Activated T-cell treated with anti-CD3 and anti-CD28 coated beads for 1 hour (primary cell): Measurements from ENCODE around the gene LDHB.
"Not testable (repeated sequence)": the region's sequence is repeated elsewhere in the genome, so short reads cannot be mapped to it uniquely, and the experiment has no call there.

Experiments used
- DNase-seq: peaks from one replicate; pipeline ENCODE4 v3.0.0-alpha.2; 2020; ENCODE audit warnings: low read depth

Gene LDHB

DNA sequence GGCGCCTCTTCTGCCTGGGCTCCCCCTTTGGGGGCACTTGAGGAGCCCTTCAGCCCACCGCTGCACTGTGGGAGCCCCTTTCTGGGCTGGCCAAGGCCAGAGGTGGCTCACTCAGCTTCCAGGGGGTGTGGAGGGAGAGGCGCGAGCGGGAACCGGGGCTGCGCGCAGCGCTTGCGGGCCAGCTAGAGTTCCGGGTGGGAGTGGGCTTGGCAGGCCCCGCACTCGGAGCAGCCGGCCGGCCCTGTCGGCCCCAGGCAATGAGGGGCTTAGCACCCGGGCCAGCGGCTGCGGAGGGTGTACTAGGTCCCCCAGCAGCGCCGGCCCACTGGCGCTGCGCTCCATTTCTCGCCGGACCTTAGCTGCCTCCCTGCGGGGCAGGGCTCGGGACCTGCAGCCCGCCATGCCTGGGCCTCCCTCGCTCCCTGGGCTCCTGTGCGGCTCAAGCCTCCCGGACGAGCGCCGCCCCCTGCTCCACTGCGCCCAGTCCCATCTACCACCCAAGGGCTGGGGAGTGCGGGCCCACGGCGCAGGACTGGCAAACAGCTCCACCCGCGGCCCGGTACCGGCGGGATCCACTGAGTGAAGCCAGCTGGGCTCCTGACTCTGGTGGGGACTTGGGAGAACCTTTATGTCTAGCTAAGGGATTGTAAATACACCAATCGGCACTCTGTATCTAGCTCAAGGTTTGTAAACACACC is 3.9 kb upstream of the LDHB start:
- DNase-seq, result not testable (repeated sequence)

DNA sequence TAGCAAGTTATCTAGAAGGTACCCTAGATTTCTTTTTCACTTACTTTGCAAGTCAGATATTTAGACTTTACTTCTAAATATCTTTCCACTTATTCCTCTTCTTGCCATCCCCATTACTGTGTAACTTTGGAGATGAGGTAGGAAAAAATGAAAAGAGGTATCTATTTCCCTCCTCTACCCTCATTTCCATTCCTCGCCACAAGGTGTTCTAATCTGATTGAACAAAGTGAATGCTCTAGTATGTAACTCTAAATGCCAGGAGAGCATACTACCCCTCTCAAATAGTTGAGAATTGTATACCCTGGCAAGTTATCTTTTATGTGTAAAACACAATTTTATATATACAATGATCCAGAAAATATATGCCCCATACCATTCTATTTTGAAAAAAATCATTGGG is 1.7 kb upstream of the LDHB start:
- DNase-seq, result no peak

DNA sequence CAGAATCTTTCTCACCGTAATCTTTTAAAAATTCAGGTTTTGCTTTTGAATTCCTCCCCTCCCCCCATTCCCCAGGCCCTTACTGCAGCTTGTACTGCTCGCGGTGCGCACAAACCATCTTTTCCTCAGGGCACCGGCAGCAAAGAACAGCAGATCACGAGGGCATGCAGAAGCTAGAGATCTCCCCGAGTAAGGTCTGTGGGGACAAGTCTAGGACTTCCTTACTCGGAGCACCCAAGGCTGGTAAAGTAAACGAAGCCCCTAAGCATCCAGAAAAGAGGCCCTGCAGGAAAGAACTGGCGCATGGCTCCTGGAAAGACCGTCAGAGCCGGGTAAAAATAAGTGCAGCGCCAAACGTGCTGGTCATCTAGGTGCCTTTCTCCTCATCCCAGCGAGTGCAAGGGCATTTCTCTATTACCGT is 727 bp downstream of the LDHB start:
- peak; percentile 17 for DNase-seq

DNA sequence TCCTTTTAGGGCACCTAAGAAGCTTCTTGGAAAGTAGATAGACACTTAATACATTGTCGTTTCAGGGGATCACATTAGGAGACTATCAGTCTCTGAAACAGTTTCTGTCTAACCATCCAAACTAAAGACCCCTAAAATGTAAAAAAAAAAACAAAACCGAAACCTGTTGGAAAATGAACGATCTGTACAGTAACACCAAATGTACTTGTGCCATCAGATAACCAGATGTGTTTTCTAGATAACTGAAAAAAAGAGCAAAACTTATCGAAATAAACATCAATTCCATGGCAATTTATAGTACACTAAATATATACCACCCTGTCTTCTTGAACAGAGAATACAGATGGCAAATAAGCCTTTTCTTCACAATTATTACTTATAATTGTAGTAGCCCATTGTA is 2.1 kb downstream of the LDHB start:
- no peak for DNase-seq

DNA sequence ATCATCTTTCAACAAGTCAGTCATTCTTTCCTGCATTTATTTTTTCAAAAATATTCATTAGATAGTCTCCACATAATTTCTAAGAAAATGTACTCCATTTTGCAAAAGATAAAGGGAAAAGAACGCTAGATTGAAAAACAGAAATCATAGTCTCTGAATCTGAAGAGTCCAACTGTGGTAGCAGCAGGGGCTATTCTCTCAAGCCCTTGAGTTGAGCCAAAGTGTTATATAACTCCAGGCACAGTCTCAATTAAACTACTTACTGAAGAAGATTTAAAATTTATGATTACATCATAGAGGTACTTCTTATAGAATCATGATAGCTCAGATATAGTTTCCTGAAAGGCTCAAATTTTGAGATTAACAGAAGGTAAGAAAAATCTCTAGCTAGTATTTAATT is 5.8 kb downstream of the LDHB start:
- no peak for DNase-seq

DNA sequence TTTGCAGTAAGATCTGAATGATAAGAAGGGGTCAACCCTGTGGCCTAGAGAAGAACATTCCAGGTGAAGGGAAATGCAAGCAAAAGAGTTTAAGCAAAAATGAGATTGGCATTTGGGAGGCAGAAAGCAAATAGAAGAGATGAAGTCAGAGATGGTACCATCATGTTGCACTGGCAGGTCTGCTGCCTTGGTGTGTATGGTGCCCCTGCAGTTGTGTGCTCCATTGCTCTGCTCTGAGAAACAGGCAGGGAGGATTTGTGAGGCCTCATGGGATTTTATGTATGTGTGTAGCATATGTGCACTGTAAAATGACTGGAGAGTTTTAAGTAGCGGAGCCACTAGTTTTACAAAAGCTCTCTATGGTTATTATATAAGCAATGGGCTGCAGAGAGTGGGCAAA is 6.6 kb downstream of the LDHB start:
- no peak for DNase-seq

DNA sequence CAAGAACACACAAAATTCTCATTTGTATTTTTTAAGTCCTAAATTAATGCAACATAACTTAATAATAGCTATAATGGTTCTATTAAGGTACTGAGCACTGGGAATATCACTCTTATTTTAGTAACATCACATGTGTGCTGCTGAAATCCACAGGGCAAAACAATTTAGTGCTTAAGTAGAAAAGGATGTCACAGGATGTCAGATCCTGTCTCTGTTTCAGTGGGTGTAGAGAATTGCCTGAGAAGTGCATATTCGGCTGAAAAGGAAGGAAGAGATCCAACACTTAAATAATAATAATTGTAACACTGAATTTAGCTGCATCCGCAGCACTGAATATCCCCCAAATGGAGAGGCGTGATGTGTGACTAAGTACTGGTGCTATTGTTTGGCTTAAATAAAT is 8.6 kb downstream of the LDHB start:
- DNase-seq, result no peak

DNA sequence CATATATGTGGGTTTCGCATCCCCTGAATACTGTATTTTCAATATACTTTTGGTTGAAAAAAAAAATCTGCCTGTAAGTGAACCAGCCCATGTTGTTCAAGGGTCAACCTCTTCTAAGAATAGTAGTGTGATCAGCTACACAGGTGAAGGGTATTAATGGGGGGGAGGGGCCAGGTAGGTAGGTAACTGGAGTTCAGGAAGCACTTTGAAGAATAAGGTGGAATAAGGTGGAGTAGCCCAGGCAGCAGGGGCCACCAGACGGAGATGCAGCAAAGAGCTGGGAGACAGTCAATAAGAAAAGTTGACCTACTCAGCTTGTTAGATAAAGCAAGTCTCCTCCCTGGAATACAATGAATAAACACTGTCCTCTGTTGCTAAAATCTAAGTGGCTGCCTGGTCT is 9.3 kb downstream of the LDHB start:
- DNase-seq, result no peak

DNA sequence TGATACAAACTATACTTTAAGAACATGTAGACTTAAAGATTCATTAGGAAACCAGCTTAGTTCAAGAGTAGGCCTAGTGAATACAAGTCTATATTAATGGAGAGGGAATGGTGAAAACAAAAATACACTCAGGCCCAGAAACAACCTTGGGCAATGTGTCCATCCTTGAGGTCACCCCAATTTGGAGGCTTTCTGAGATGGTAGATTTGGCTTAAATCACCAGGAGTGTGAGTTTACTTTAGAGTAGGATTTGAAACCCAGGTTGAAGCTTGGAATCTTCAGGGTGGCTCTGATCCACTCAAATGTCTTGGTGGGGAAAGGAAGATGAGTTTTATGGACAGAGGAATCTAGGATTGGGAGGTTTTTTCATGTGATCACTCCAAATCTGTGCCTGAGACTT is 10.5 kb downstream of the LDHB start:
- DNase-seq, result no peak

DNA sequence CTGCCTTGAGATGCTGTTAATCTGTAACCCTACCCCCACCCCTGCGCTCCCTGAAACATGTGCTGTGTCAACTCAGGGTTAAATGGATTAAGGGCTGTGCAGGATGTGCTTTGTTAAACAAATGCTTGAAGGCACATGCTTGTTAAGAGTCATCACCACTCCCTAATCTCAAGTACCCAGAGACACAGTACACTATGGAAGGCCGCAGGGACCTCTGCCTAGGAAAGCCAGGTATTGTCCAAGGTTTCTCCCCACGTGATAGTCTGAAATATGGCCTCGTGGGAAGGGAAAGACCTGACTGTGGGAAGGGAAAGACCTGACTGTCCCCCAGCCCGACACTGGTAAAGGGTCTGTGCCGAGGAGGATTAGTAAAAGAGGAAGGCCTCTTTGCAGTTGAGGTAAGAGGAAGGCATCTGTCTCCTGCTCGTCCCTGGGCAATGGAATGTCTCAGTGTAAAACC is 12.6 kb downstream of the LDHB start:
- DNase-seq, result not testable (repeated sequence)

DNA sequence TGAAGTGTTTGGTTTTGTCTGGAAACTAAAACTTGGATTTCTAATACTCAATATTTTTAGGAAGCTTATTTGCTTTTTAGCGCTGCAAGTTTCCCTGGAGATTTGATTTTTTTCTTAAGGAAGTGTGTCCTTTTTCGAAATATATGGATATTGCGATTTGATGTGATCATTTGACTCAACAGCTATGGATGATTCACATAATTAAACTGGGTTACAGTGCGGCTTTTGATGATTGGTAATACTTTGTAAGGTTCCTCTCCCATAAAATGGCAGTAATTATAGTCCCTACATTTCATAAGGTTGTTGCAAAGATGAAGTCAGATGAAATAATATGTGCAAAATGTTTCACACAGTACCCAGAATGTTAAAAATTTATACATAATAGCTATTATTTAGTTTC is 13.1 kb downstream of the LDHB start:
- no peak for DNase-seq

DNA sequence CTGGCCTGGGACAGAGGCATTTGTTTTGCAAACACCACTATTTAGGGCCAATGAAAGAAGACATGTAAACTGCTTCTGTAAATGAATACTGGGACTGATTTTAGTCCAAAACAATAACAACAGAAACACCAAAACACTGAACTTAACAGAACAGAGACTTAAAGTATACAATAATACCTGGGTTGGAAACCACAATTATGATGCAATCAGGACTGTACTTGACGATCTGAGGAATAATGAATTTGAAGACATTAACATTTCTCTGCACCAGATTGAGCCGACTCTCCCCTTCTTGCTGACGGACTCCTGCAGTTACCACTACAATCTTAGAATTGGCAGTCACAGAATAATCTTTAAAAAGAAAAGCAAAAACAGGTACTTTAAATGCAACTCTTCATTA is 13.9 kb downstream of the LDHB start:
- no peak for DNase-seq

DNA sequence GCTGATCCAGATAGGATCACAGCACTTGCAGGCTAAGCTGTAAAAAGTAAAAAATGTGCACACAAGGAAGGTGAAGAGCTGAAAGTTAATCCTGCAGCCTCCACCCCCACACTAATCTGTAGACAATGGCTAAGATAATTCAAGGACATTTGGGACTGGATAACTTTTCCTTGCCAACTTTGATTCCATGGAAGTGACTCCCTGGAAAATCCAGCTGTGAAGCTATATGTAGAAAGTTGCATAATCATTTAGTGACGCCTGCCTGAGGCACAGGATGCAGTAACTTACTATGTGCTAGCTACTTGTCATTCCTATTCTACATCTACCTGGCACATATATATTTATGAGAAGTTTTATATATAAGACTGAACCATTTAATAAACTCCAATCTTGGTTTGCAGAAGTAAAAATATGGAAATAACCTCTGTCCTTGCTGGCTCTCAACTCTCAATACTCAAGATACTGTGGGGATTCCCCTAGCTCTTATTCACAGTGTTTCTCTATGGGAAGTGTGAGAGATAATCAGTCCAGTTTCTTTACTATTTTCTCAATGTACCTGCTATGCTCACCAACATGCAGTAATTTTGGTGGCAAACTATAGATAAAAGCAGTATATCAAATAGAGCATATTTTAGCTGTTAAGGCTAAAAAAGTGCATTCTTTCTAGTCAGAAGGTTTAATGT is 14.8 kb downstream of the LDHB start:
- DNase-seq, result no peak

DNA sequence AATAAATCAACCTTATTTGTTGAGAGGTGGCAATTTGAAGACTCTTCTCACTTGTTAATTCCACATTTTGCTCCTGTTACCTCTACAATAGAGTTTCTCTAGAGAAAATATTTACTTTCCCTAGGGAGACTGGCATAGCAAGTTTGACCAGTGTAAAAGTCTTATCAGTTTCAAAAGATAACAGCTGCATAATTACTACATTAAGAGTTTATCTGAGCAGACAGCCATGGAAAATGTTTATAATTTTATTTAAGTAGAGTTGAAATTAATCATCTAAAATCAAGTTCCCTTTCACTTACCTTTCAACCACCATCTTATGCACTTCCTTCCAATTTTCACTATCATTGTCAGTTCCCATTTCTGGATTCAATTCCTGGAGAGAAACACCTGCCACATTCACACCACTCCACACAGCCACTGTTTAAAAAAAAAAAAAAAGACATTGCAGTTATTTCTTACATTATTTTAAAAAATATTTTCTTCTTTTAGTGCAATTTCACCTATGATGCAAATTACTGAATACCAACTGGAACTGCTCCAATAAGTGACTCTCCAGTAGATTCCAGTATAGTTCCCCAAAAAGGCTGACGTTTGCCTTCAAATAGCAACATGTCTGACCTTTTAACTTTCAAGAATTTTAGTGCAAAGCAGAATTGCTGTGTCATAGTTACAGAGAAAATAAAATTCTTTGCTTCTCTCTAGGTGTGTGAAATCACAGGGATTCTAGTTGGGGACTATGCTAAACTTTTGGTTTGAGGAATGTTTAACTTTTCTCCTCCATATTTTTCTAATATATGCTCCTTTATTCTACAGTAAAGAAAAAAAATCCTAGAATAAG is 19.4 kb downstream of the LDHB start:
- no peak for DNase-seq

DNA sequence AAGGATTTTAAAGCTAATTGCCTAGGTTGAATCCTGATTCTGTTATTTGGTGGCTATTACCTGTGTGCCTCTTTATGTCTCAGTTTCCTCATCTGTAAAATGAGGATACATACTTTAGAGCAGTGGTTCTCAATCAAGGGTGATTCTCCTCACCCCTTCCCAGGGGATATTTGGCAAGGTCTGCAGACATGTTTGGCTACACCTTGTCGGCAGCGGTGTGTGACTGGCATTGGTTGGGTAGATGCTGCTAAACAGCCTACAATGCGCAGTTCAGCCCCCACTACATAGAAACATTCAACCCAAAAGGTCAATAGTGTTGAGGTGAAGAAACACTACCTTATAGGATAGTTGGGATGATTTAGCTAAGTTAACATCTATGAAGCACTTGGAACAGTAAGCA is 23.4 kb downstream of the LDHB start:
- no peak for DNase-seq

DNA sequence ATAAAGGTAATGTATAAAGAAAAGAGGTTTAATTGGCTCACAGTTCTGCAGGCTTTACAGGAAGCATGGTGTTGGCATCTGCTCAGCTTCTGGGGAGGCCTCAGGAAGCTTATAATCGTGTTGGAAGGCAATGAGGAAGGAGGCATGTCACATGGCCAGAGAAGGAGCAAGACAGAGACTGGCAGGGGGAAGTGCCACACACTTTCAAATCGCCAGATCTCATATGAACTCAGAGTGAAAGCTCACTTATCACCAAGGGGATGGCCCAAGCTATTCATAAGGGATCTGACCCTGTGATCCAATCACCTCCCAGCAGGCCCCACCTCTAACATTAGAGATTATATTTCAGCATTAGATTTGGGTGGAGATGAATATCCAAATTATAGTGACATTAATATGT is 26.3 kb downstream of the LDHB start:
- no peak for DNase-seq

DNA sequence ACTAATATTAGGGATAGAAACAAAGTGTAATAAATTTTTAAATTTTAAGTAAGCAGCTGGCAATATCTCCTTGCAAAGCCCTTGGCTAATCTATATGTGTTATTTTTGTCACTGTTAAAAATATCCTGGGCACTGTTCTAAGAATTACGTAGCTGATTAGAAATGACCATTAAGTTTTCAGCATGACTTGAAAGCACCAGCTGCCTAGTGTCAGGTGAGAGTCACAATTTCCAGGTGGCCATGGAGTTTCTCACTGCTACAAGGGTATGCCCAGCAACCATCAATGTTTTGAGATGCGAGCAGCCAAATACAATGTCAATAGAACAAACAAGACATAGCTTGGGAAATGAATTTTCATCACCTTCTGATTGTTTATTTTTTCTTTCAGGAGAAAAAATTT is 29.7 kb downstream of the LDHB start:
- no peak for DNase-seq

DNA sequence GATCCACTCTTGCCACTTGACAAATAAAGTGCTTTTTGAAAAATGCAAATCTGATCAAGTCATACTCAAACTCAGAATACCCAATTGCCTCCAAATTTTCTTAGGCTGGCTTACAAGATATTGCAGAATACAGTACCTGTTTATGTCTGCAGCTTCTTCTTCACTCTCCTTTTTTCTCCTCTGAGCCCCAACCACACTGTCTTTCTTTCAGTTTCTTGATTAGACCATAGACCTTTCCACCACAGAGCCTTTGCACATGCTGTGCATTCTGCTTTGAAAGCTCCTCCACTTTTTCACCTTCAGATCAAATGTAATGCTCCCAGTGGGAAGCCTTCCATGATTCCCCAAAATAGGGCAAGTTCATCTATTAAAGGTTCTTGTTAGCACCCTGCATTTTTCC is 39.1 kb downstream of the LDHB start:
- no peak for DNase-seq

DNA sequence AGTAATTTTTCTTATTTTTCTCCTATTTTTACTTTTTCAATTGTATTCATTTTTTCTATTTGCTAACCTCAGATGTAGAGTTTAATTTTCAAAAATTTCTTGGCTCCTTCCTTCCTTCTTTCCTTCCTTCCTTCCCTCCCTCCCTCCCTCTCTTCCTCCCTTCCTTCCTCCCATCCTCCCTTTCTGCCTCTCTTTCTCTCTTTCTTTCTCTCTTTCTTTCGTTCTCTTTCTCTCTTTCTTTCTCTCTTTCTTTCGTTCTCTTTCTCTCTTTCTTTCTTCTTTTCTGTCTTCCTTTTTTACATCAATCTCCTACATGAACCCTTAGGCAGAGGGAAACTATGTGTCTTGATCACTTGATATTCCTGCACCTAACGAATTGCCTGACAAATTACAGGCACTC is 40.6 kb downstream of the LDHB start:
- no peak for DNase-seq

DNA sequence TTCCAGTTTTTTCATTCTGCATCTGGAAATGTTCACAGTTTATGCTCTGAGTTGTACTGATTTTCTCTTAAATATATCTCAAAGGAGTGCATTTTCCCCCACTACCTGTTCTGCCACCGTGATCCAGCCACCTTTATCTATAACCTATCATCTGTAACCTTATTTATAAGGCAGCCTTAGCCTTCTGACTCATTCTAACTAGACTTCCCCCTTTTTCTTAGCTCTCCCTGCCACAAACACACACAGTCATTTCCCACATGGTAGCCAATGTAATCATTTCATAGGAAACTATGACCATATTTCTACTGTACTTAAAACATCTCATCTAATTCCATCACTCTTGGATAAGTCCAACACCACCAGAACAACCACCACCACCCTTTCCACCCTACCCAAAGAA is 42.2 kb downstream of the LDHB start:
- no peak for DNase-seq

DNA sequence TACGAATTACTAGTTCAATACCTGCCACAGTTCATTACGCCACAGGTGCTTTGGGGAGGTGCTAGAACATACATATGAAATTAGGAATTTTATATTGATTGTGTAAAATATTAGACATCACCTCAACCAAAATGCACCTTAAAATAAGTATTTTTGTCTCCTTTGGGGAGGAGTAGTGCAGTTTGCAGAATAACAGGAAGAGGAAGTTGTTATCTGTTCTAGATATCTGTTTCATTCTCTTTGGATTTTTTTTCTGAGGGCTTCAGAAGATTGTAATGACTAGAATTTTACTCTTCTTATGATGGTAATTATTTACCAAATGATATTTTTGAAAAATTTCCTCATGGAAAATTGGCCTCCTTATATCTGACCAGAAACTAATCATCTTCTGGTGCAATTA is 43.1 kb downstream of the LDHB start:
- DNase-seq, result no peak

DNA sequence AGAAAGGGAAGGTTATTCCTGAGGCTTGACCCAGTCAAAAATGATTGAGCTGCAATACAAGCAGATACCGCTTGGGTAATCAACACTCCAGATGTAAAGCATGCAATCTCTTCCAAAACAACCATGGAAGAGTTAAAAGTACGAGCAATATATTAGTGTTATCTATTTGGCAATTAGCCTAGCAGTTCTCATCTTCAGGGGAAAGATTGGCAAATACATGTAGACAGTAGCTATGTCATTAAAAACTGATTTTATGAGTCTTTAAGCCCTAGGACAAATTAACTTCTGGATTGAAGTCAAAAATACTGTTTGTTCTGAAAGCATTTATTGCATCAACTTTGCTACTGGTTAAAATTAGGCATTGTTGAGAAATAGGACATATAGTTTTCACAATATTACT is 43.7 kb downstream of the LDHB start:
- DNase-seq, result no peak

DNA sequence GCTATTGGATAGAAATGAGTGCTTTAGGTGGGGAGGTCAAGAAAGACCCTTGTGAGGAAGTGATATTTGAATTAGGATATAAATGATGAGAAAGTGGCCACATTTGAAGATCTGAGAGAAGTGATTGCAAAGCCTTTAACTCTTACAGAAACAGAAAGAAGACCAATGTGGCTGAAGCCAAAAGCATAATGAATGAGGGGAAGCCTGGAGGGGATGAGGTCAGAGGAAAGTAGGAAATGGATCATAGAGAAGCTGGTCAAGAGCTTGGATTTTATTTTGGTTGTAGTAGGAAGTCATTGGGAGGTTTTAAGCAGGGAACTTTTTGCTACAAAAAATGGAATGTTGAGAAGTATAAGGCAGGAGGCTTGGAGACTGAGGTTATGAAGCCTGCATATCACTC is 49.4 kb downstream of the LDHB start:
- no peak for DNase-seq
